DND-41 (cell line): Measurements from ENCODE around the gene RUNX3.

Source experiments
- CTCF ChIP-seq: IDR thresholded peaks from 2 replicates; pipeline ENCODE4 v1.5.1; 2012; ENCODE audit warnings: borderline replicate concordance, low read length, moderate library complexity, mild to moderate bottlenecking; ENCODE audit not compliant: poor library complexity, severe bottlenecking; ENCODE audit errors: extremely low read depth
- EZH2 ChIP-seq: IDR thresholded peaks from 3 replicates; pipeline ENCODE4 v1.6.1; 2012; ENCODE audit warnings: borderline replicate concordance, low read depth, mild to moderate bottlenecking, moderate library complexity, low read length, inconsistent platforms; ENCODE audit not compliant: severe bottlenecking

- TF ChIP-seq EZH2 (no peak), CTCF (no peak)
These were observed 37.5 kb upstream of the RUNX3 start for GRCh38 chr1:24967555-24967954.
